HepG2 (cell line): ENCODE results near the gene LRRC40.

Experiments used
- CTCF ChIP-seq: sonication (generic); formaldehyde crosslinking; IDR thresholded peaks from 2 replicates; pipeline ENCODE4 v1.5.0; 2020; ENCODE audit warnings: mild to moderate bottlenecking, missing genetic modification reagents, moderate library complexity
- EP300 ChIP-seq, 3 experiments: sonication (generic) in 1 of 3; formaldehyde crosslinking in 1 of 3; IDR thresholded peaks; 2 replicates each; pipeline versions ENCODE4 v1.5.1 to v1.6.1; 2011 to 2020; ENCODE audit warnings: low read depth in 2 of 3, low read length in 2 of 3, borderline replicate concordance in 1 of 3, improper control_type of control experiment in 1 of 3, mild to moderate bottlenecking in 1 of 3, missing genetic modification reagents in 1 of 3, moderate library complexity in 1 of 3
- MEIS1 ChIP-seq: sonication (generic); formaldehyde crosslinking; IDR thresholded peaks from 2 replicates; pipeline ENCODE4 v1.9.0; 2021; ENCODE audit warnings: mild to moderate bottlenecking, missing genetic modification reagents, moderate library complexity, borderline replicate concordance
- NR2C2 ChIP-seq: sonication (generic); formaldehyde crosslinking; IDR thresholded peaks from 2 replicates; pipeline ENCODE4 v1.4.0; 2020; ENCODE audit warnings: missing genetic modification reagents, mild to moderate bottlenecking, moderate library complexity, borderline replicate concordance
- NR3C1 ChIP-seq: sonication (generic); formaldehyde crosslinking; IDR thresholded peaks from 2 replicates; pipeline ENCODE4 v1.4.0; 2020; ENCODE audit warnings: missing genetic modification reagents
- PTBP1 ChIP-seq: fragments of 200-400 bp; formaldehyde crosslinking; IDR thresholded peaks from 2 replicates; pipeline ENCODE4 v1.6.1; 2018; ENCODE audit warnings: low read length, low read depth; ENCODE audit not compliant: poor library complexity, severe bottlenecking
- RFX5 ChIP-seq: IDR thresholded peaks from 2 replicates; pipeline ENCODE4 v1.6.1; 2011; ENCODE audit warnings: low read depth, low read length, improper control_type of control experiment
- SMC3 ChIP-seq: IDR thresholded peaks from 2 replicates; pipeline ENCODE4 v1.6.1; 2011; ENCODE audit warnings: low read length, improper control_type of control experiment
- ZNF589 ChIP-seq: sonication (generic); formaldehyde crosslinking; conservative IDR thresholded peaks from 2 replicates; pipeline ENCODE4 v1.8.0; 2022; ENCODE audit warnings: mild to moderate bottlenecking, moderate library complexity, missing genetic modification reagents
- TF ChIP-seq, protein P1 (sequence below), 2 experiments: IDR thresholded peaks; 2 replicates each; pipeline ENCODE4 v1.6.1; 2011 to 2012; ENCODE audit warnings: low read length in 2 of 2, borderline replicate concordance in 1 of 2, low read depth in 1 of 2, mild to moderate bottlenecking in 1 of 2, moderate library complexity in 1 of 2
- TF ChIP-seq, protein P2 (sequence below): IDR thresholded peaks from 2 replicates; pipeline ENCODE4 v1.6.1; 2016; ENCODE audit warnings: low read depth, borderline replicate concordance
- TF ChIP-seq, protein P3 (sequence below): fragments of 450-650 bp; IDR thresholded peaks from 2 replicates; pipeline ENCODE4 v1.6.1; 2017; ENCODE audit warnings: mild to moderate bottlenecking

- no peak for TF ChIP-seq PTBP1
- TF ChIP-seq, protein P1, sequence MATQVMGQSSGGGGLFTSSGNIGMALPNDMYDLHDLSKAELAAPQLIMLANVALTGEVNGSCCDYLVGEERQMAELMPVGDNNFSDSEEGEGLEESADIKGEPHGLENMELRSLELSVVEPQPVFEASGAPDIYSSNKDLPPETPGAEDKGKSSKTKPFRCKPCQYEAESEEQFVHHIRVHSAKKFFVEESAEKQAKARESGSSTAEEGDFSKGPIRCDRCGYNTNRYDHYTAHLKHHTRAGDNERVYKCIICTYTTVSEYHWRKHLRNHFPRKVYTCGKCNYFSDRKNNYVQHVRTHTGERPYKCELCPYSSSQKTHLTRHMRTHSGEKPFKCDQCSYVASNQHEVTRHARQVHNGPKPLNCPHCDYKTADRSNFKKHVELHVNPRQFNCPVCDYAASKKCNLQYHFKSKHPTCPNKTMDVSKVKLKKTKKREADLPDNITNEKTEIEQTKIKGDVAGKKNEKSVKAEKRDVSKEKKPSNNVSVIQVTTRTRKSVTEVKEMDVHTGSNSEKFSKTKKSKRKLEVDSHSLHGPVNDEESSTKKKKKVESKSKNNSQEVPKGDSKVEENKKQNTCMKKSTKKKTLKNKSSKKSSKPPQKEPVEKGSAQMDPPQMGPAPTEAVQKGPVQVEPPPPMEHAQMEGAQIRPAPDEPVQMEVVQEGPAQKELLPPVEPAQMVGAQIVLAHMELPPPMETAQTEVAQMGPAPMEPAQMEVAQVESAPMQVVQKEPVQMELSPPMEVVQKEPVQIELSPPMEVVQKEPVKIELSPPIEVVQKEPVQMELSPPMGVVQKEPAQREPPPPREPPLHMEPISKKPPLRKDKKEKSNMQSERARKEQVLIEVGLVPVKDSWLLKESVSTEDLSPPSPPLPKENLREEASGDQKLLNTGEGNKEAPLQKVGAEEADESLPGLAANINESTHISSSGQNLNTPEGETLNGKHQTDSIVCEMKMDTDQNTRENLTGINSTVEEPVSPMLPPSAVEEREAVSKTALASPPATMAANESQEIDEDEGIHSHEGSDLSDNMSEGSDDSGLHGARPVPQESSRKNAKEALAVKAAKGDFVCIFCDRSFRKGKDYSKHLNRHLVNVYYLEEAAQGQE (IDR thresholded peaks at IDR 0.05; ENCODE audit: borderline replicate concordance in 1 of 2, low read depth in 1 of 2, low read length in 2 of 2), result no peak; a peak in 1 of 4 replicates
- TF ChIP-seq RFX5, result no peak
- no peak for TF ChIP-seq SMC3
- TF ChIP-seq NR2C2, result peak; percentile 25; the same call in 1 of the 2 replicates
- TF ChIP-seq, protein P2, sequence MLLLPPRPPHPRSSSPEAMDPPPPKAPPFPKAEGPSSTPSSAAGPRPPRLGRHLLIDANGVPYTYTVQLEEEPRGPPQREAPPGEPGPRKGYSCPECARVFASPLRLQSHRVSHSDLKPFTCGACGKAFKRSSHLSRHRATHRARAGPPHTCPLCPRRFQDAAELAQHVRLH (CRISPR knock-in tag), result peak; percentile 54; the same call in 1 of the 2 replicates
- TF ChIP-seq CTCF (CRISPR knock-in tag), result no peak
- TF ChIP-seq EP300 (IDR thresholded peaks at IDR 0.05; ENCODE audit: low read depth in 2 of 2, low read length in 2 of 2), result no peak
- TF ChIP-seq EP300 (CRISPR knock-in tag; IDR thresholded peaks at IDR 0.05; ENCODE audit: borderline replicate concordance), result no peak; the same call in 1 of the 2 replicates
- TF ChIP-seq NR3C1 (CRISPR knock-in tag), result no peak
- TF ChIP-seq ZNF589 (CRISPR knock-in tag), result no peak; the same call in 1 of the 2 replicates
- no peak; the same call in 1 of the 2 replicates for TF ChIP-seq MEIS1 (CRISPR knock-in tag)
- TF ChIP-seq, protein P3, sequence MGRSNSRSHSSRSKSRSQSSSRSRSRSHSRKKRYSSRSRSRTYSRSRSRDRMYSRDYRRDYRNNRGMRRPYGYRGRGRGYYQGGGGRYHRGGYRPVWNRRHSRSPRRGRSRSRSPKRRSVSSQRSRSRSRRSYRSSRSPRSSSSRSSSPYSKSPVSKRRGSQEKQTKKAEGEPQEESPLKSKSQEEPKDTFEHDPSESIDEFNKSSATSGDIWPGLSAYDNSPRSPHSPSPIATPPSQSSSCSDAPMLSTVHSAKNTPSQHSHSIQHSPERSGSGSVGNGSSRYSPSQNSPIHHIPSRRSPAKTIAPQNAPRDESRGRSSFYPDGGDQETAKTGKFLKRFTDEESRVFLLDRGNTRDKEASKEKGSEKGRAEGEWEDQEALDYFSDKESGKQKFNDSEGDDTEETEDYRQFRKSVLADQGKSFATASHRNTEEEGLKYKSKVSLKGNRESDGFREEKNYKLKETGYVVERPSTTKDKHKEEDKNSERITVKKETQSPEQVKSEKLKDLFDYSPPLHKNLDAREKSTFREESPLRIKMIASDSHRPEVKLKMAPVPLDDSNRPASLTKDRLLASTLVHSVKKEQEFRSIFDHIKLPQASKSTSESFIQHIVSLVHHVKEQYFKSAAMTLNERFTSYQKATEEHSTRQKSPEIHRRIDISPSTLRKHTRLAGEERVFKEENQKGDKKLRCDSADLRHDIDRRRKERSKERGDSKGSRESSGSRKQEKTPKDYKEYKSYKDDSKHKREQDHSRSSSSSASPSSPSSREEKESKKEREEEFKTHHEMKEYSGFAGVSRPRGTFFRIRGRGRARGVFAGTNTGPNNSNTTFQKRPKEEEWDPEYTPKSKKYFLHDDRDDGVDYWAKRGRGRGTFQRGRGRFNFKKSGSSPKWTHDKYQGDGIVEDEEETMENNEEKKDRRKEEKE, result no peak
Measured at GRCh38 chr1:70221238-70222121, 16.1 kb upstream of the LRRC40 start, which contains the start of gene SRSF11.
